ENCODE measurements around the gene TIAM1.

DNA sequence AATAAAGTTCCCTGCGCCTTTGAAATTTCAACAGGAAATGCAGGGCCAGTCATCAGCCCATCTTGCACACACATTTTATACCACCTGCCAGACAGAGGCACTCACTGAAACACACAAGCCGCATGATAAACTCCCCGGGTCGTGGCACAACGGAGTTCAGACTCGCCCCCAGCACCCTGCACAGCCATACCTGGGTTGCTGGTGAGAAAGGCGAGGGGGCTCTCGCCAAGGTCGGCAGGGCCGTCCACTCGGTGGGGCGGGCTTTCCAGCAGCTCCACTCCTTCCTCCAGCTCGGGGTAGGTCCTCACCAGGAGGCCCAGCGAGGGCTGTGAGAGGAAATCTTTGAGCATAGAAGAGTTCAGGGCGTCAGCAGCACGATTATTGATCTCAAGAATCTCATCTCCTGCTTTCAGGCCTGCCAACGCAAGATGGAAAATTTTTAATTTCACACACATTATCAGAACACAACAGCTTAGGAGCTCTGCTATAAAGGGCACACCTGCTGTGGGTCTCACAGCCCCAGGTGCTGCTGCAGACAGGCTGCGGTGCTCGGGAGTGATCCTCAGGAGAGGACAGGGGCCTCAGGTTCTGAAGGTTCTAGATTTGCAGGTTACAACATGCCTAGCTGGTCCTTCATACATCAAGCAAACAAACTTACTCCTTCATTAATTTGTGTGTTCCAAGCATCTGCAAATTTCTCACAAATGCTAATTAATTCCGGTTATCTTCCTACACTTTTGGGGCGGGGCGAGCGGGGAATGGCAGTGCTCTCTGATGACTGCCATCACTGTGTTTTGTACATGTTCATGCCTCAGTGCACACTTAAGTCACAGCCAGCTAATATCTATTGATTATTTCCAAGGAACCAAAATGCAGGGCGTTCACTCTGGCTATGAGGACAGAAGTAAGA is 161.6 kb downstream of the TIAM1 start:
- TF ChIP-seq, protein P1, sequence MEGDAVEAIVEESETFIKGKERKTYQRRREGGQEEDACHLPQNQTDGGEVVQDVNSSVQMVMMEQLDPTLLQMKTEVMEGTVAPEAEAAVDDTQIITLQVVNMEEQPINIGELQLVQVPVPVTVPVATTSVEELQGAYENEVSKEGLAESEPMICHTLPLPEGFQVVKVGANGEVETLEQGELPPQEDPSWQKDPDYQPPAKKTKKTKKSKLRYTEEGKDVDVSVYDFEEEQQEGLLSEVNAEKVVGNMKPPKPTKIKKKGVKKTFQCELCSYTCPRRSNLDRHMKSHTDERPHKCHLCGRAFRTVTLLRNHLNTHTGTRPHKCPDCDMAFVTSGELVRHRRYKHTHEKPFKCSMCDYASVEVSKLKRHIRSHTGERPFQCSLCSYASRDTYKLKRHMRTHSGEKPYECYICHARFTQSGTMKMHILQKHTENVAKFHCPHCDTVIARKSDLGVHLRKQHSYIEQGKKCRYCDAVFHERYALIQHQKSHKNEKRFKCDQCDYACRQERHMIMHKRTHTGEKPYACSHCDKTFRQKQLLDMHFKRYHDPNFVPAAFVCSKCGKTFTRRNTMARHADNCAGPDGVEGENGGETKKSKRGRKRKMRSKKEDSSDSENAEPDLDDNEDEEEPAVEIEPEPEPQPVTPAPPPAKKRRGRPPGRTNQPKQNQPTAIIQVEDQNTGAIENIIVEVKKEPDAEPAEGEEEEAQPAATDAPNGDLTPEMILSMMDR (conservative IDR thresholded peaks at IDR 0.05), result no peak
- no peak for TF ChIP-seq ZFX (IDR thresholded peaks at IDR 0.05)
